Measurements from ENCODE around the gene PCED1A. TPM values are rescaled to one million over a fixed set of nuclear protein-coding genes. Genes with fewer than 3 reads are reported as not detected.

The PCED1A gene, protein sequence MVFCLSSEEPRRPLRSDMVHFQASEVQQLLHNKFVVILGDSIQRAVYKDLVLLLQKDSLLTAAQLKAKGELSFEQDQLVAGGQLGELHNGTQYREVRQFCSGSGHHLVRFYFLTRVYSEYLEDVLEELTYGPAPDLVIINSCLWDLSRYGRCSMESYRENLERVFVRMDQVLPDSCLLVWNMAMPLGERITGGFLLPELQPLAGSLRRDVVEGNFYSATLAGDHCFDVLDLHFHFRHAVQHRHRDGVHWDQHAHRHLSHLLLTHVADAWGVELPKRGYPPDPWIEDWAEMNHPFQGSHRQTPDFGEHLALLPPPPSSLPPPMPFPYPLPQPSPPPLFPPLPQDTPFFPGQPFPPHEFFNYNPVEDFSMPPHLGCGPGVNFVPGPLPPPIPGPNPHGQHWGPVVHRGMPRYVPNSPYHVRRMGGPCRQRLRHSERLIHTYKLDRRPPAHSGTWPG
- total RNA-seq: 23.0 TPM in 2 replicates

DNA sequence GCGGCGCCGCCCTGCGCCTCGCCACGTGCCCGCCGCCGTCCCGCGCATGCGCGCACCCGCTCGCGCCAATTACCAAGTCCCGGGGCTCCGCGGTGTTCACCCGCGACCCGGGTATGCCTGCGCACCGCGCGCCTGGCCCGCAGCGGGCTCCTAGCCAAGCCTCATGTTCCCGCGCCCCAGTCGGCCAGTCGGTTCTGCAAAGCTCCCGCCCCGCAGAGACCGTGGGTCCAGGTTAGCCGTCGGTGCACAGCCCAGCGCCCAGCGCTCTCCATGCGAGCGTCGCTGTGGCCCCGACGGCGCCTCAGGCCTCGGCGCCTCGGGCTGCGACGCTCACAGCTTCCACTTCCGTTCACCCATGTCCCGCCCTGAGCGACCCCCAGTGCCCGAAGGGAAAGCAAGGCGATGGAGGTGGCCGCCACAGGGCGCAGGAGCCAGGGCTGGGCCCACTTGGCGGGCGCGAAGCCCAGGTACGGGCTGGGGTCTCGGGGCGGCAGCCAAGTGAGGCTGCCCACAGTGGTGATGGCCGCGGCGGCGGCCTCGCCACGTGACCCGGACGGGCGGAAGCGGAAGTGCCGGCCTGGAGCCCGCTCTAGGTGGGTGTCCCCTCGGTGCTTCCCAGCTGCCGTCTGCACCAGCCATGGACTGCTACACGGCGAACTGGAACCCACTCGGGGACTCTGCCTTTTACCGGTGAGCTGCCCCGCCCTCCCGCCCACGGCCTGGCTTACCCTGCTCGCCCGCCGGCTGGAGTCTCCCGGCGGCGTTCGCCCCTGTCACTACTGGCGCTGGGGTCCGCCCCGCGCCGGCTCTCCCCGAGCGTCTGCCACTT lies at the start of gene PCED1A, which contains the start of gene VPS16:
Gene PCED1A, minus strand, starts transcription at position 518 of the 829 bp plus-strand sequence. CDS start 743 bp downstream, outside the sequence.
Gene VPS16, plus strand, starts transcription at position 608 of the 829 bp plus-strand sequence. Its CDS starts 30 bp downstream, at position 638.

DNA sequence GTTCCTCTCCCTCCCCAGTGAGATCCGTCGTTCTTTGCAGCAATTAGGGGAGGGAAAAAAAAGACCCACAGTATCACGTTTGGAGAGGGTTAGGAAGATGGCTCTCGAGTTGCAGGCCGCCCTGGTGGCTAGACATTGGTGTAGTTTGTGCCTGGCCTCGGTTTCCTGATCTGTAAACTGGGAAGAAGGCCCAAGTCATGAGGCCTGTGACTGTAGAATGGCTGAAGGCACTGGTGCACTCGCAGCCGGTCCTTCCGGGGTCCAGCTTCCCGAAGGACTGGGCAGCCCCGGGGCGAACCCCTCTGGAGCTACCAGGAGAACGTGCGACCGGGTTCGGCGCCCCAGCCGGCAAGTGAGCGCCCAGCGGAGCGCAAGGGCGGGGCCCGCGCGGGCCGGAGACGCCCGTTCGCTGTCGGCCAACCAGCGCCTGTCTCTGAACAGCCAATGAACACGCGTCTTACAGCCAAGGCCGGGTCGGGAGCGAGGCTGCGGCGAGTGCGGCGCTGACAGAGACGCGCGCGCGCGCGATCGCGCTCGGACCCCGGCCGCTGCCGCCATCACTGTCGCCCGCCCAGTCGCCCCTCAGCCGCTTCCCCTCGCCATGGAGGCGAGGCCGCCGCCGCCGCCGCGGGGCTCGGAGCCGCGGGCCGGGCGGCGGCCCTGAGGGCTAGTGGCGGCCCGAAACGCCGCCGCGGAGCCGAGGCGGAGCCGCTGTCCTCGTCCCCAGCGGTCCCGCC lies 32.7 kb upstream of the PCED1A start, which contains the start of gene PTPRA:
Gene PTPRA, plus strand, starts transcription at position 472 of the 737 bp plus-strand sequence. CDS start 90,797 bp downstream, outside the sequence.

DNA sequence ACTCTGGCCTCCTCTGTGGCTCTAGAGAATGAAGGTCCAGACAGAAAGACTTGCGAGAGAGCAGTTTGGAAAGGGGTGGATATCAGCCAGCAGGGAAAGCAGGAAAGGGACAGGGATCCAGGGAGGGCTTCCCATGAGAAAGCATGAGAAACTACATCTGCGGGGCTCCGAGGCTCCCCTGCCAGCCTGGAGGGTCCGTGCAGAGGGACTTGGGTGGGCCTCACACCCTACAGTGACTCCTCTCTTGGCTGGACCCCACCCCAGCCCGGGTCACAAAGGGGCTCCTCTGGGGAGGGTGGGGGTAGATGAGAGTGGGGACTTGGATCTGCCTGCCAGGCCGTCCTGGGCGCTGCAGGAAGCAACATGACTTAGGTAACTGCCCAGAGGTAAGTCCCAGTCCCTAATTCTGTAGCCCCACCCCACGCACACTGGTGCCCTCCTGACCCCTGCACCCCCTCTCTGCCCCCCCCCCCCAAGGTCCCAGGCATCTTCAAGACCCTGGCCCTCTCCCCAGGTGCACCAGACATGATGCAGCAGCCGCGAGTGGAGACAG lies 24.3 kb downstream of the PCED1A start, which contains the start of gene TMEM239:
Gene TMEM239, plus strand, starts transcription at position 335 of the 553 bp plus-strand sequence. Its CDS starts 191 bp downstream, at position 526.

DNA sequence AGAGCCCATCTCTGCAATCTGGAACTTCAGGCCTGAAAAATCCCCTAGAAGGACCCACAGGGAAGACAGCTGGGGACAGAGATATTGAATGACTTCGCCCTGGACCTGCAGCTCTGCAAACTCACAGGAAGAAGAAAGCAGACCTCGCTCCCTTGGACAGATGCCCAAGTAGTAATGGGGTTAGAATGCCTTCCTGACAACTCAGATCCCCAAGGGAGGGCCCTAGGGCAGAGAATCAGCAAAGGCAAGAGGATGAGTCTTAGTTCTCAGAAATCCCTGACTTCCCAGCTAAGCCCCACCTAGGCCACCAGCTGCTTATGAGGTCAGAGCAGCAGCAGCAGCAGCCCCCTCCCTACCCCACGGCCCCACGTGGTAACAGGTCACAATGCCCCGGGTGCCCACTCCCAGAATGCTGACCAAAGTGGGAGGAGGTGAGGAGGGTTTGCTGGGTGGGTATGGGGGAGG lies 25.8 kb downstream of the PCED1A start, which contains the start of gene C20orf141:
Gene C20orf141, plus strand, starts transcription at position 401 of the 465 bp plus-strand sequence. CDS start 198 bp downstream, outside the sequence.

DNA sequence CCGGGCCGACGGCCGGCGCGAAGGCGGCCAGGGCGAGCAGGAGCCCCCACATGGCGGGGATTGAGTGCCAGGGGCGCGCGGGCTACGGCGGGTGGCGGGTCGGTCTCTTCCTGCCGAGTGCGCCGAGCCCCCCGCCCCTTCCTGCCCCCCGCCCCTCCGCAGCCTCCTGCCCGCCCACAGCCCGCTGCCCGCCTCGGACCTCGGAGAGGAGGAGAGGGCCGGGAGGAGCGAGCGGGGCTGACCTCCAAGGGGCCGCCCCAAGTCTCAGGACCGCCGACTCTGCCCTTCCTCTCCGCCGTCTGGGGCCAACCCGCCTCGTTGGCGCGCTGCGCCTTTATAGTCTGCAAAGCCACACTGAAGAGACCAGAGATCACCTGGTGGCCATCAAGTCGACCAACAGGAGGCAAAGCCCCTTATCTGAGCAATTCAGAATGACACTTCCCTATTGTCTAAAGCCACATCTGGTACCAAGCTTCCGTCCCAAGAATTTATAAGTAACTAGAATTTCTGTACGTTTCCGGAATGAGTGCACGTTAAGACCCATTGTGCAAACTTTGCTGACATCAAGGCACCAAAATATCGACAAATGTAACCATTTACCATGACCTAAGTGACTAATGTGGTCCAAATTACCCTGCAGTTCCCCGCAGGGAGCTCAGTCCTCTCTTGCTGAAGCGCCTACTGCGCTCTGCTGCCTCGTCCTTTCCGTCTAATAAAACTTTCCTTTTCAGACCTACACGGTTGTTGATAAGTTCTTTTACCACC lies 39.8 kb downstream of the PCED1A start, which contains the start of gene CPXM1:
Gene CPXM1, minus strand, starts transcription at position 107 of the 765 bp plus-strand sequence. Its CDS starts 55 bp downstream, at position 52.

Other genes with a start within 250 kb of the PCED1A start
- 148 and 182 TPM in 2 replicates for gene NOP56, start 188.0 kb downstream of the PCED1A start, total RNA-seq
- 98.4 and 113 TPM in 2 replicates for gene IDH3B, start 176.4 kb downstream of the PCED1A start, total RNA-seq
- 1.0 and 1.1 TPM in 2 replicates for gene EBF4, start 147.9 kb downstream of the PCED1A start, total RNA-seq
- 0.72 and 1.5 TPM in 2 replicates for gene CPXM1, start 40.0 kb downstream of the PCED1A start, total RNA-seq
- gene C20orf141, start 25.7 kb downstream of the PCED1A start, total RNA-seq: not detected in 2 replicates
- not detected in 2 replicates for gene TMEM239, start 24.3 kb downstream of the PCED1A start, total RNA-seq
- 30.0 and 48.0 TPM in 2 replicates for gene VPS16, start 90 bp upstream of the PCED1A start, total RNA-seq
- gene PTPRA, start 32.8 kb upstream of the PCED1A start, total RNA-seq: 29.1 and 40.9 TPM in 2 replicates
- gene GNRH2, start 203.0 kb upstream of the PCED1A start, total RNA-seq: 0.29 TPM in 1 of 2 replicates, not detected in the other
- gene MRPS26, start 205.4 kb upstream of the PCED1A start, total RNA-seq: 27.8 and 28.4 TPM in 2 replicates
- gene OXT, start 231.0 kb upstream of the PCED1A start, total RNA-seq: not detected in 2 replicates
- not detected in 2 replicates for gene AVP, start 244.1 kb upstream of the PCED1A start, total RNA-seq